IMR-90 (cell line): ENCODE data around the gene ADGRL3.

ENCODE experiments used
- MAFK ChIP-seq: IDR thresholded peaks from 2 replicates; pipeline ENCODE4 v1.6.1; 2012; ENCODE audit warnings: low read depth, low read length, improper control_type of control experiment
- POLR2A ChIP-seq: IDR thresholded peaks from 2 replicates; pipeline ENCODE4 v1.6.1; 2012; ENCODE audit warnings: mild to moderate bottlenecking, low read depth, low read length
- RAD21 ChIP-seq: IDR thresholded peaks from 2 replicates; pipeline ENCODE4 v1.6.1; 2012; ENCODE audit warnings: low read length, improper control_type of control experiment
- TF ChIP-seq, protein P1 (sequence below): conservative IDR thresholded peaks from 2 replicates; pipeline ENCODE4 v1.5.1; 2012; ENCODE audit warnings: mild to moderate bottlenecking, low read depth, low read length, improper control_type of control experiment

- TF ChIP-seq, protein P1, sequence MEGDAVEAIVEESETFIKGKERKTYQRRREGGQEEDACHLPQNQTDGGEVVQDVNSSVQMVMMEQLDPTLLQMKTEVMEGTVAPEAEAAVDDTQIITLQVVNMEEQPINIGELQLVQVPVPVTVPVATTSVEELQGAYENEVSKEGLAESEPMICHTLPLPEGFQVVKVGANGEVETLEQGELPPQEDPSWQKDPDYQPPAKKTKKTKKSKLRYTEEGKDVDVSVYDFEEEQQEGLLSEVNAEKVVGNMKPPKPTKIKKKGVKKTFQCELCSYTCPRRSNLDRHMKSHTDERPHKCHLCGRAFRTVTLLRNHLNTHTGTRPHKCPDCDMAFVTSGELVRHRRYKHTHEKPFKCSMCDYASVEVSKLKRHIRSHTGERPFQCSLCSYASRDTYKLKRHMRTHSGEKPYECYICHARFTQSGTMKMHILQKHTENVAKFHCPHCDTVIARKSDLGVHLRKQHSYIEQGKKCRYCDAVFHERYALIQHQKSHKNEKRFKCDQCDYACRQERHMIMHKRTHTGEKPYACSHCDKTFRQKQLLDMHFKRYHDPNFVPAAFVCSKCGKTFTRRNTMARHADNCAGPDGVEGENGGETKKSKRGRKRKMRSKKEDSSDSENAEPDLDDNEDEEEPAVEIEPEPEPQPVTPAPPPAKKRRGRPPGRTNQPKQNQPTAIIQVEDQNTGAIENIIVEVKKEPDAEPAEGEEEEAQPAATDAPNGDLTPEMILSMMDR: no peak
- TF ChIP-seq POLR2A (no peak), RAD21 (no peak), MAFK (no peak)
These were observed 917.8 kb downstream of the ADGRL3 start for GRCh38 chr4:62117886-62118285.
